GM12892 (cell line): Measurements from ENCODE around the gene SPDEF.

Source experiments
- DNase-seq: peaks from one replicate; pipeline ENCODE4 v3.0.0; 2011; ENCODE audit not compliant: insufficient read length
- FAIRE-seq: peaks from 2 replicates; lab custom pipeline; 2011; peaks lifted over from hg19 to GRCh38; lab: Jason Lieb, UNC
- POLR2A ChIP-seq: IDR thresholded peaks from 2 replicates; pipeline ENCODE4 v1.6.1; 2011; ENCODE audit warnings: low read depth, low read length, control low read depth
- POLR2AphosphoS5 ChIP-seq: IDR thresholded peaks from 2 replicates; pipeline ENCODE4 v1.6.1; 2011; ENCODE audit warnings: low read depth, low read length, control low read depth
- TAF1 ChIP-seq: IDR thresholded peaks from 2 replicates; pipeline ENCODE4 v1.6.1; 2011; ENCODE audit warnings: low read depth, mild to moderate bottlenecking, control low read depth, low read length, borderline replicate concordance

Gene SPDEF

GRCh38 chr6:34511915-34512737, 44.0 kb downstream of the SPDEF start:
- TF ChIP-seq POLR2A: no peak
- no peak for TF ChIP-seq POLR2AphosphoS5
- TF ChIP-seq TAF1: no peak
- DNase-seq (no peak), FAIRE-seq (no peak)

GRCh38 chr6:34511214-34511914, 44.8 kb downstream of the SPDEF start:
- no peak for DNase-seq
- no peak for FAIRE-seq
- TF ChIP-seq TAF1 (no peak), POLR2A (no peak), POLR2AphosphoS5 (no peak)

DNA sequence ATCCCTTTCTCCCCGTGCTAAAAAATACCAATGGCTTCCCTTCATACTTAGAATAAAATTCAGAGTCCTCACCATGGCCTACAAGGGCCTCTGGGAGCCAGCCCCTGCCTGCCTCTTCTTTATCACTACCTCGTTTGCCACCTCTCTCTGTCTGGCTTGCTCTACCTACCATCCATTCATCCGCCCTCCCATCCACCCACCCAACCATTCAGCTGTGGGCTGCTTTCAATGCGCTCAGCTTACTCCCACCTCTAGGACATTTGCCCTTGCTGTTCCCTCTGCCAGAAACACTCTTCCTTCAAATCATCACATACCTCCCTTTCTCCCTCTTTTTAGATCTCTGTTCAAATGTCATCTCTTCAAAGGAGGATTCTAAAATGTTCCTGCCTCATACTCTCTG, 45.8 kb downstream of the SPDEF start:
- DNase-seq (no peak), FAIRE-seq (no peak)
- no peak for TF ChIP-seq TAF1
- TF ChIP-seq POLR2AphosphoS5: no peak
- no peak for TF ChIP-seq POLR2A

DNA sequence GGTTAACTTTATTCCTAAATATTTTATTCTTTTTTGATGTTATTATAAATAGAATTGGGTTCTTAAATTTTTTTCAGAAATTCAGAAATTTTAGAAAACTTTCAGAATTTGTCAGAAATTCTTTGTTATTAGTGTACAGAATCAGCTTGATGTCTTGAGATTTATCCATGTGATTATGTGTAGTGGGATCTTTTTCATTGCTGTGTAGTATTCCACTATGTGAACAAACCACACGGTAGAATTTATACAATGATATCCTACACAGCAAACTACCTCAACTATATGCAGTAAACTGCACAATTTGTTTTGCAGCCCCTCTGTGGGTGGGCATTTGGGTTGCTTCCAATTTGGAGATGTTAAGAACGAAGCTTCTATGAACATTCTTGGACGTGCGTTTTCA, 46.3 kb downstream of the SPDEF start:
- no peak for DNase-seq
- no peak for FAIRE-seq
- TF ChIP-seq TAF1 (no peak), POLR2AphosphoS5 (no peak), POLR2A (no peak)

DNA sequence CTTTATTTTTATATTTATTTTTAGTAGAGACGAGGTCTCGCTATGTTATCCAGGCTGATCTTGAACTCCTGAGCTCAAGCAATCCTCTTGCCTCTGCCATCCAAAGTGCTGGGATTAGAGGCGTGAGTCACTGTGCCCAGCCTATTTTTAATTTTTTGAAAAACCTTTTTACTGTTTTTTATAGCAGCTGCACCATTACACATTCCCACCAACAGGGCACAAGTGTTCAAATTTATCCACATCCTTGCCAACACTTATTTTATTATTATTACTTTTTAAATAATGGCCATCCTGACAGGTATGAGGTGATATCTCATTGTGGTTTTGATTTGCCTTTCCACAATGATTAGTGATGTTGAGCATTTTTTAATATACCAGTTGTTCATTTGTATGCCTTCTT, 47.7 kb downstream of the SPDEF start:
- DNase-seq (no peak), FAIRE-seq (no peak)

DNA sequence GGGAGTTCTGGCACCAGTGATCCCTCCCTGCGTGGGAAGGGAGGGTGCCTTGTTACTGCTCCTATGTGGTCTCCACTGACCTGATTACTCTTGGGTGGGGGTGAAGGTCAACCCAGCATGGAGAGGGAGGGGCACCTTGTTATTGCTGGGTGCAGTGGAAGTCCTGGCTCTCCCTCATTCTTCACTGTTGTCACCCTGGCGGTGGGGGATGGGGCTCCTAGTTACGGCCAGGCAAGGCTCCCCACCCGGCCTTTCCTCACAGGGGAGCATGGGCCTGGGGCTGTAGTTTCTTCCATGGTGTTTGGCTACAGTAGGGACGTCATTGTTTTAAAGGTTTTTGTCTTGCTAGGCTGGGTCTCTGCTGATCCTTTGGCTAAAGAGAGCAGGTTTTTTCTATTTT, 49.4 kb downstream of the SPDEF start:
- no peak for FAIRE-seq
- TF ChIP-seq POLR2AphosphoS5 (no peak), TAF1 (no peak), POLR2A (no peak)
- DNase-seq: no peak

More for the DNA sequence above, 47.7 kb downstream of the SPDEF start:
- TF ChIP-seq POLR2AphosphoS5 (no peak), POLR2A (no peak), TAF1 (no peak)

DNA sequence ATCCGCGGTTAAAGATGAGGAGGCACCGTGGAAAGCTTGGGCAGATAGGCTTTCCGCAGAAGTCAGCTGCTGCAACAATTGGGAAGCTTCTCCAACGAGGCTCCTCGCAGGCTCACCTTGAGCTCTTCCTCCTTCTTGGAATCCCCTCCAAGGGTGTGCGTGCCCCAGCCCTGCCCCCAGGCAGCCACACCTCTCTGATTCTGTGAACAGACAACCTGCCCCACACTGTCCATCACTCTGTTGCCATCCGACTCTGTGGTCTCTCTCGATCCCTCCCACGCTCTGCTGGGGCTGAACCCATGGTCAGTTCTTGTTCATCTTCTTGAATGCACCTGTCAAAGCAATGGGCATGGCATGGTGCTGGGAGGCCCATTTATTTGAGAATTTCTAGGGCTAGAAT, 58.7 kb downstream of the SPDEF start:
- TF ChIP-seq TAF1: no peak
- TF ChIP-seq POLR2AphosphoS5: no peak
- TF ChIP-seq POLR2A: no peak
- no peak for FAIRE-seq
- no peak for DNase-seq

DNA sequence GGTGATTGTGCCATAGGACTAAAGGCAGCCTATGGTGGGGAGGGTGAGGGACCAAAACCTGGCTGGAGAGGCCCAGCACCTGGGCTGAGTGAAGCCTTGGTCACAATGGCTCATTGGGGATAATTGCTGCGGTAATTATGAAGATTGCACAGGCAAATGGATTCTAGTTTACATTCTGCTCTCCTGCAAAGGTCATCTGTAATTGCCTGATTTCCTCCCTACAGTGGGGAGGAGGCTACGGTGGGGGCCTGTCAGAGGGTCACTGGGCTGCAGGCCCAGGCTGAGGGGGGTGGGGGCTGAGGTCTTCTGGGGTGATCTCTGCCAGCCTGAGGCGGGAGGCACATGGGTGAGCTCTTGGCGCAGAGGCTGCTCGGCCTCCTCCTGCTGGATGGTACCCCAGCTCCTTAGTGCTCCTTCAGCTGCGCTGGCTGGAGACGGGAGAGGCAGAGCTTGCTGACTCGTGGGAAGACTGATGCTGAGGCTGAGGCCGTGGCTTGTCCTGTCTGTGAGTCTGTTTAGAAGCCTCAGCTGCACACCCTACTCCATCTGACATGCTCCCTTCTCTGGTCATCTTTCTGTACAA, 59.9 kb downstream of the SPDEF start:
- FAIRE-seq (no peak), DNase-seq (no peak)
- TF ChIP-seq TAF1: no peak
- no peak for TF ChIP-seq POLR2A
- TF ChIP-seq POLR2AphosphoS5: no peak

DNA sequence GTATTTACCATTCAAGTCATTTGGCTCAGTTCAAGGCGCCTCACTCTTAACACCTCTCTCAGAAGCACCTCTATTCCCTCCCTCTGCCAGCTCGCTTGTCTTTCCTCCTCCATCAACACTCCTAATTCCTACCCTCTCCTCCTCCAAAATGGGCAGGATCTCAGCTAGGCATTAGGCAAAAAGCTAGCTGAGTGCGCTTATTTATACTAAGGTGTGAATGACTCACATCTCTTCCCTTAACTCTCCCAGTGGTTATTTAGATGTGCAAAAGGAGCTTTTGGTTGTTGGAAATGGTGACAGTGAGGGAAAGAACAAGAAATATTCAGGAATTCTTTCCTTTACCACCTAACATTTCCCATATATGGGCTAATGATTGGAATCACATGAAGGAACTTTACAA, 61.2 kb downstream of the SPDEF start:
- DNase-seq: no peak
- TF ChIP-seq POLR2A (no peak), POLR2AphosphoS5 (no peak), TAF1 (no peak)
- FAIRE-seq: no peak

DNA sequence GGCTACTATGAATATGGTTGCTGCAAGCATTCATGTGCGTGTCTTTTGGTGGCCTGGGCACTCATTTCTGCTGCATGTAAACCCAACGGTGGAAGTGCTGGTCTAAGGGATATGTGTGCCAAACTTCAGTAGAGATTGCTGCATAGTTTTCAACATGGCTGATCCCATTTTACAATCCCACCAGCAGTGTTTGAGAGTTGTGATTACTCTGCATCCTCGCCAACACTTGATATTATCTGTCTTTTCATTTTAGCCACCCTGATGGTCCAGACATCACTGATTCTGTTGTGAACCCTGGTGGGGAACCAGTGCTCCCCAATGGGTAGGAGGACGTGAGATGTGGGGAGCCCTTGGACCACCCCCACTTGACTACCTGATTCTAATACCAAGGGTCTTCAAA, 62.8 kb downstream of the SPDEF start:
- FAIRE-seq: no peak
- no peak for DNase-seq
- TF ChIP-seq POLR2AphosphoS5: no peak
- TF ChIP-seq POLR2A: no peak
- TF ChIP-seq TAF1: no peak

GRCh38 chr6:34491091-34491430, 65.1 kb downstream of the SPDEF start:
- no peak for FAIRE-seq
- TF ChIP-seq POLR2AphosphoS5 (no peak), TAF1 (no peak), POLR2A (no peak)
- DNase-seq: no peak
